Measurements from ENCODE around the gene MALRD1. TPM values are rescaled to one million over a fixed set of nuclear protein-coding genes. Genes with fewer than 3 reads are reported as not detected.

Gene MALRD1
- total RNA-seq, 1 donor from 2014 or later = 0.11 TPM

DNA sequence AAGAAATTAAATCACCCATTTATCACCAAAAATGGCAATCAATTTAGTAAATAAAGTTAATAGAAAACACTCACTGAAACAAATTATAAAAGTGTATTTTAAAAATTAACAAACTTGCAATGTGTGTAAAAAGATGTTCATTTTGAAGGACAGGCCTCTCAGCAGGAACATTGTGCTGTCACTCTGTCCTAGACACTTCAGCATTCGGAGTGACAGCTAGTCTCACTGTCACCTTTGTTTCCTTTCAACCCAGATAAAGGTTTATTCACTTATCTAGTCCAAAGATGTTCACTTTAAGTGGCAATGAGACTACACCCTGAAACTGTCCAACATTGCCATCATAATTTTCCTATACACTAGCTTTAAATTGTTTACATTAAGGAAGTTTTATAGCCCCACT lies 675.7 kb downstream of the MALRD1 start:
- H3K27ac ChIP-seq = no peak overlapping the region
- H3K9me3 ChIP-seq (ENCODE audit: low read depth) = no peaks in the 10 kb centered on the region
- no peak for DNase-seq (ENCODE audit: low spot score)
- Mint-ChIP-seq H3K27ac (no peak overlapping the region), H3K27me3 (ENCODE audit: insufficient read depth, low read depth) (no peaks in the 10 kb centered on the region), H3K4me1 (no peaks in the 10 kb centered on the region), H3K9me3 (peaks cover 7% of the 10 kb centered on the region), H3K4me3 (no peak overlapping the region), H3K36me3 (no peaks in the 10 kb centered on the region)
- no peaks in the 10 kb centered on the region for H4K20me1 ChIP-seq (ENCODE audit: low read depth)
- H3K36me3 ChIP-seq = no peaks in the 10 kb centered on the region
- no peak overlapping the region for H3K4me2 ChIP-seq
- H3F3A ChIP-seq (ENCODE audit: low read depth) = no peaks in the 10 kb centered on the region
- no peak overlapping the region for H2AFZ ChIP-seq (replicated peaks)
- no peaks in the 10 kb centered on the region for H3K27me3 ChIP-seq
- no peak overlapping the region for H3K9ac ChIP-seq
- TF ChIP-seq EZH2 (IDR thresholded peaks at IDR 0.05) (no peak), EZH2phosphoT487 (IDR thresholded peaks at IDR 0.05) (no peak)
- TF ChIP-seq, protein P1, sequence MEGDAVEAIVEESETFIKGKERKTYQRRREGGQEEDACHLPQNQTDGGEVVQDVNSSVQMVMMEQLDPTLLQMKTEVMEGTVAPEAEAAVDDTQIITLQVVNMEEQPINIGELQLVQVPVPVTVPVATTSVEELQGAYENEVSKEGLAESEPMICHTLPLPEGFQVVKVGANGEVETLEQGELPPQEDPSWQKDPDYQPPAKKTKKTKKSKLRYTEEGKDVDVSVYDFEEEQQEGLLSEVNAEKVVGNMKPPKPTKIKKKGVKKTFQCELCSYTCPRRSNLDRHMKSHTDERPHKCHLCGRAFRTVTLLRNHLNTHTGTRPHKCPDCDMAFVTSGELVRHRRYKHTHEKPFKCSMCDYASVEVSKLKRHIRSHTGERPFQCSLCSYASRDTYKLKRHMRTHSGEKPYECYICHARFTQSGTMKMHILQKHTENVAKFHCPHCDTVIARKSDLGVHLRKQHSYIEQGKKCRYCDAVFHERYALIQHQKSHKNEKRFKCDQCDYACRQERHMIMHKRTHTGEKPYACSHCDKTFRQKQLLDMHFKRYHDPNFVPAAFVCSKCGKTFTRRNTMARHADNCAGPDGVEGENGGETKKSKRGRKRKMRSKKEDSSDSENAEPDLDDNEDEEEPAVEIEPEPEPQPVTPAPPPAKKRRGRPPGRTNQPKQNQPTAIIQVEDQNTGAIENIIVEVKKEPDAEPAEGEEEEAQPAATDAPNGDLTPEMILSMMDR (IDR thresholded peaks at IDR 0.05) = no peak
- H3K4me3 ChIP-seq = no peak overlapping the region
- H3K4me1 ChIP-seq = peaks cover 5% of the 10 kb centered on the region
- no peaks in the 10 kb centered on the region for H3K79me2 ChIP-seq (ENCODE audit: low read depth)

DNA sequence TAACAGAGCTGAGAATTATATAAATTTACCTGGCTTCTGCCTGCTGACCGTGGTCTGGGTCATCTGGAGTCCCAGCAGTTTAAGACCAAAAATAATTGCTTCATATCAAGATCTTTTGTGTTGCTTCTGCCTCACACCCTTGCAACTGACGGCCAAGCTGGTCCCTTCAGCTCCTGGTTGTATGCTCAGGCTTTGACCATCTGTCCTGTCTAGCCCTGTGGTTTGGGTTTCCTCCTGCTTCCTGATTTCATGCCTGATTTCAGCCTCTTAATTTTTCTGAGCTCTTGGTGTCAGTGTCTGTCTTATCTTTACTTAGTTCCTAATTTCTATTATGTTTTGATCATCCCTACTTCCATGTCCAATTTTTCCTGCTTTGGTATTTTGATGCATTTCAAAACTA lies 679.8 kb downstream of the MALRD1 start:
- Mint-ChIP-seq H3K4me3 (no peak overlapping the region), H3K9me3 (peaks cover 7% of the 10 kb centered on the region), H3K36me3 (no peaks in the 10 kb centered on the region), H3K27me3 (ENCODE audit: insufficient read depth, low read depth) (peaks cover 3% of the 10 kb centered on the region), H3K4me1 (no peaks in the 10 kb centered on the region), H3K27ac (no peak overlapping the region)
- H3K27me3 ChIP-seq = no peaks in the 10 kb centered on the region
- DNase-seq (ENCODE audit: low spot score) = no peak
- no peak overlapping the region for H3K9ac ChIP-seq
- peaks cover 5% of the 10 kb centered on the region for H3K4me1 ChIP-seq
- no peaks in the 10 kb centered on the region for H3K79me2 ChIP-seq (ENCODE audit: low read depth)
- H3F3A ChIP-seq (ENCODE audit: low read depth) = no peaks in the 10 kb centered on the region
- no peaks in the 10 kb centered on the region for H3K36me3 ChIP-seq
- H3K4me3 ChIP-seq = no peak overlapping the region
- H3K27ac ChIP-seq = no peak overlapping the region
- no peak for TF ChIP-seq EZH2 (IDR thresholded peaks at IDR 0.05)
- no peaks in the 10 kb centered on the region for H3K9me3 ChIP-seq (ENCODE audit: low read depth)
- no peak overlapping the region for H3K4me2 ChIP-seq
- H2AFZ ChIP-seq (replicated peaks) = no peak overlapping the region
- no peaks in the 10 kb centered on the region for H4K20me1 ChIP-seq (ENCODE audit: low read depth)

DNA sequence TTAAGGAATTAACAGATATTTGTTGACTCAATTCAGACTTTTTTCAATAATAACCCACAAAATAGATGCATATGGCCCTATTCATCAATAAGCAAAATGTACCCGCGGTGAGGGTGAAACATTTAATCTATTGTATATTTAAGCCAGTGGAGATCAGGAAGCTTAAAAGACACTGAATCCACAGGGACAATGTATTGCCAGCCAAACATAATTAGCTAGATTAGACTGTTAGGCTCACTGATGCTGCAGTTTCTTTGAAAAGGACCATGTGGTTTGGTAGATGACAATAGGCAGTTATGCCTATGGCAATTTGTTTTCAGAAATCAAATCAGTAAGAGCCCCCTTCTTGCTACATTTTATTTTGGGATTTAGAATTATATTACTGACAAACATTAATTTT lies 680.4 kb downstream of the MALRD1 start:
- Histone ChIP-seq H3K4me3 (no peak overlapping the region), H3K4me1 (peaks cover 5% of the 10 kb centered on the region), H3K36me3 (no peaks in the 10 kb centered on the region), H3K27ac (no peak overlapping the region), H3K9ac (no peak overlapping the region), H3K79me2 (ENCODE audit: low read depth) (no peaks in the 10 kb centered on the region), H3F3A (ENCODE audit: low read depth) (no peaks in the 10 kb centered on the region), H4K20me1 (ENCODE audit: low read depth) (no peaks in the 10 kb centered on the region), H3K27me3 (no peaks in the 10 kb centered on the region), H3K4me2 (no peak overlapping the region), H3K9me3 (ENCODE audit: low read depth) (no peaks in the 10 kb centered on the region), H2AFZ (replicated peaks) (no peak overlapping the region)
- TF ChIP-seq EZH2 (IDR thresholded peaks at IDR 0.05) (no peak), EZH2phosphoT487 (IDR thresholded peaks at IDR 0.05) (no peak)
- TF ChIP-seq, protein P1 (IDR thresholded peaks at IDR 0.05) = no peak
- no peak overlapping the region for H3K27ac Mint-ChIP-seq
- peaks cover 7% of the 10 kb centered on the region for H3K9me3 Mint-ChIP-seq
- peak; percentile 4 for DNase-seq (ENCODE audit: low spot score)
- H3K4me1 Mint-ChIP-seq = no peaks in the 10 kb centered on the region
- peaks cover 3% of the 10 kb centered on the region for H3K27me3 Mint-ChIP-seq (ENCODE audit: insufficient read depth, low read depth)
- no peaks in the 10 kb centered on the region for H3K36me3 Mint-ChIP-seq
- no peak overlapping the region for H3K4me3 Mint-ChIP-seq

DNA sequence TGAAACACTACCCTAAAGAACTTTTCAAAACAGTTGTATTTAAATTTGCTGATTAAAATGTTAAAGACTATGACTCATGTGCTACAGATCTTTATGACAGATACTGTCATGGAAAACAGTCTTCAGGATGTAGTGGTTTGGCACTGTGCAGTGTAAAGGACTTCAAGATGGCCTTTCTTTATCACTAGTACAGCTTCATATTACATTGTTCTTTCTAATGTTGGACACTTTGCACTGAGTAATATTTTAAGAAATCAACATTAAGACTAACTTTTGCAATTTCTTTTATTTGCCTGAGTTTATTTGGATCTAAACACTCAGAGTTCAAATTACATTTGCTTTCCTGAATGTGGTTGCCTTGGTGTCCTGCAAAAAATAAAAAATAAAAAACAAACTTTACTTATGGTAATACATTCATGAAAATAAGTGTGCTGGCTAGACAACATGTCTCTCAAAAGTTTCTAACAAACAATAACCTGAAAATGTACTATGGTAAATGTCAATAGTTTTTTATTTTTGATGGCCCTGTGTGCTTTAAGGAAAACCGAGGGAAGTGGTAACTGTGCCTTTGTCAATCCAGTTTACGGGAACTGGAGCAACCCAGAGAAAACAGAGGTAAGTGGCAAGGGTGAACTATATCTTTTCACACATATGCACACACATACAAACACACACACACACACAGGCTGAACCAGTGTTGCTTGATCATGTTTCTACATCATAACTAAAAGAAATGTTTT lies 681.7 kb downstream of the MALRD1 start:
- Histone ChIP-seq H3F3A (ENCODE audit: low read depth) (no peaks in the 10 kb centered on the region), H3K4me2 (no peak overlapping the region), H3K4me3 (no peak overlapping the region), H3K79me2 (ENCODE audit: low read depth) (no peaks in the 10 kb centered on the region), H3K27ac (no peak overlapping the region), H3K36me3 (no peaks in the 10 kb centered on the region), H2AFZ (replicated peaks) (no peak overlapping the region), H3K27me3 (no peaks in the 10 kb centered on the region), H4K20me1 (ENCODE audit: low read depth) (no peaks in the 10 kb centered on the region), H3K9ac (no peak overlapping the region), H3K9me3 (ENCODE audit: low read depth) (no peaks in the 10 kb centered on the region), H3K4me1 (peaks cover 5% of the 10 kb centered on the region)
- no peaks in the 10 kb centered on the region for H3K36me3 Mint-ChIP-seq
- TF ChIP-seq EZH2 (IDR thresholded peaks at IDR 0.05) (no peak), EZH2phosphoT487 (IDR thresholded peaks at IDR 0.05) (no peak)
- TF ChIP-seq, protein P1 (IDR thresholded peaks at IDR 0.05) = no peak
- H3K9me3 Mint-ChIP-seq = peaks cover 3% of the 10 kb centered on the region
- no peak overlapping the region for H3K27ac Mint-ChIP-seq
- no peak for DNase-seq (ENCODE audit: low spot score)
- H3K4me1 Mint-ChIP-seq = no peaks in the 10 kb centered on the region
- no peak overlapping the region for H3K4me3 Mint-ChIP-seq
- H3K27me3 Mint-ChIP-seq (ENCODE audit: insufficient read depth, low read depth) = peaks cover 3% of the 10 kb centered on the region

Data from neural progenitor cell (in vitro differentiated cells).